Measurements from ENCODE around the gene GDF2. TPM values are rescaled to one million over a fixed set of nuclear protein-coding genes. Genes with fewer than 3 reads are reported as not detected.

The GDF2 gene
- total and polyA plus RNA-seq, 4 donors, result not detected

- Histone ChIP-seq H3K9ac (ENCODE audit: insufficient read depth in 1 of 2, low read length in 2 of 2) (no peak overlapping the region), H3K27me3 (ENCODE audit: control insufficient read depth in 3 of 3, insufficient read depth in 3 of 3, low read length in 2 of 3) (no peaks in the 10 kb centered on the region), H3K4me3 (no peak overlapping the region), H3K27ac (ENCODE audit: low read depth in 1 of 2, low read length in 1 of 2) (no peak overlapping the region), H3K9me3 (ENCODE audit: control insufficient read depth in 4 of 4, insufficient read depth in 3 of 4, low read length in 3 of 4) (no peaks in the 10 kb centered on the region), H3K36me3 (ENCODE audit: control insufficient read depth in 4 of 4, insufficient read depth in 4 of 4, low read length in 4 of 4) (peaks cover 0 to 42% (median 19%) of the 10 kb centered on the region in 4 donors), H3K4me1 (ENCODE audit: control insufficient read depth in 5 of 5, insufficient read depth in 5 of 5, low read length in 5 of 5) (peaks cover 0 to 69% (median 25%) of the 10 kb centered on the region in 5 donors)
- WGBS, 2 donors, result 86 to 89% methylated on average over 34 of the region's 34 CpGs
- ATAC-seq (ENCODE audit: insufficient read depth, low FRiP score) (no peak), DNase-seq (no peak)
- no peak for TF ChIP-seq CTCF (IDR thresholded peaks at IDR 0.05; ENCODE audit: control extremely low read depth, extremely low read depth)
Observed at GRCh38 chr10:47309408-47310089, 12.7 kb upstream of the GDF2 start.

- H3K36me3 ChIP-seq (ENCODE audit: control insufficient read depth in 4 of 4, insufficient read depth in 4 of 4, low read length in 4 of 4), result peaks cover 0 to 43% (median 17%) of the 10 kb centered on the region in 4 donors
- H3K4me1 ChIP-seq (ENCODE audit: control insufficient read depth in 5 of 5, insufficient read depth in 5 of 5, low read length in 5 of 5), result peaks cover 0 to 64% (median 20%) of the 10 kb centered on the region in 5 donors
- H3K9me3 ChIP-seq (ENCODE audit: control insufficient read depth in 4 of 4, insufficient read depth in 3 of 4, low read length in 3 of 4), result no peaks in the 10 kb centered on the region
- H3K27me3 ChIP-seq (ENCODE audit: control insufficient read depth in 3 of 3, insufficient read depth in 3 of 3, low read length in 2 of 3), result no peaks in the 10 kb centered on the region
- ATAC-seq (ENCODE audit: insufficient read depth, low FRiP score) (no peak), DNase-seq (no peak)
- TF ChIP-seq CTCF (IDR thresholded peaks at IDR 0.05; ENCODE audit: control extremely low read depth, extremely low read depth), result no peak
- no peak overlapping the region for H3K9ac ChIP-seq (ENCODE audit: insufficient read depth in 1 of 2, low read length in 2 of 2)
- no peak overlapping the region for H3K4me3 ChIP-seq
- WGBS, 2 donors, result 95 to 96% methylated on average over 33 to 37 of the region's 37 CpGs
- no peak overlapping the region for H3K27ac ChIP-seq (ENCODE audit: low read depth in 1 of 2, low read length in 1 of 2)
Observed at GRCh38 chr10:47310090-47310505, 12.2 kb upstream of the GDF2 start.

GRCh38 chr10:47311193-47311931 is 10.9 kb upstream of the GDF2 start:
- no peaks in the 10 kb centered on the region for H3K27me3 ChIP-seq (ENCODE audit: control insufficient read depth in 3 of 3, insufficient read depth in 3 of 3, low read length in 2 of 3)
- peak in 1 of 3 donors; percentile 28 for DNase-seq
- no peak for TF ChIP-seq CTCF (IDR thresholded peaks at IDR 0.05; ENCODE audit: control extremely low read depth, extremely low read depth)
- WGBS, 2 donors, result 47 to 62% methylated on average over 10 of the region's 10 CpGs
- H3K4me1 ChIP-seq (ENCODE audit: control insufficient read depth in 5 of 5, insufficient read depth in 5 of 5, low read length in 5 of 5), result peaks cover 0 to 51% (median 13%) of the 10 kb centered on the region in 5 donors
- peak; percentile 13 for ATAC-seq (ENCODE audit: insufficient read depth, low FRiP score)
- no peak overlapping the region for H3K27ac ChIP-seq (ENCODE audit: low read depth in 1 of 2, low read length in 1 of 2)
- peaks cover 0 to 44% (median 14%) of the 10 kb centered on the region in 4 donors for H3K36me3 ChIP-seq (ENCODE audit: control insufficient read depth in 4 of 4, insufficient read depth in 4 of 4, low read length in 4 of 4)
- no peak overlapping the region for H3K4me3 ChIP-seq
- no peak overlapping the region for H3K9ac ChIP-seq (ENCODE audit: insufficient read depth in 1 of 2, low read length in 2 of 2)
- H3K9me3 ChIP-seq (ENCODE audit: control insufficient read depth in 4 of 4, insufficient read depth in 3 of 4, low read length in 3 of 4), result no peaks in the 10 kb centered on the region

All from lung (tissue), 12 donors.